H1 (cell line): ENCODE measurements around the gene PSPN. TPM values are rescaled to one million over a fixed set of nuclear protein-coding genes. Genes with fewer than 3 reads are reported as not detected.
A peak's percentile ranks its signal among the peaks of the same experiment; 100 is the strongest.

Experiments
- ASH2L ChIP-seq: fragments of 200-600, 300-600 bp; sonication (generic); IDR thresholded peaks from one replicate; pipeline ENCODE4 v1.7.1; 2017; ENCODE audit warnings: low read length
- ATF3 ChIP-seq: IDR thresholded peaks from 2 replicates; pipeline ENCODE4 v1.6.1; 2011; ENCODE audit warnings: low read depth, mild to moderate bottlenecking, low read length; ENCODE audit not compliant: insufficient read depth
- BACH1 ChIP-seq: IDR thresholded peaks from 2 replicates; pipeline ENCODE4 v1.6.1; 2012; ENCODE audit warnings: low read length, improper control_type of control experiment
- CBX5 ChIP-seq: fragments of 300-800, 300-1000 bp; sonication (generic); IDR thresholded peaks from 2 replicates; pipeline ENCODE4 v1.7.1; 2016; ENCODE audit warnings: antibody characterized with exemption, low read length, low read depth
- CEBPB ChIP-seq: IDR thresholded peaks from 2 replicates; pipeline ENCODE4 v1.6.1; 2012; ENCODE audit warnings: low read depth, low read length
- EP300 ChIP-seq, 2 experiments: IDR thresholded peaks; 1 replicate in 1 of 2; 2 replicates in 1 of 2; pipeline ENCODE4 v1.6.1; 2011 to 2012; ENCODE audit warnings: low read depth in 2 of 2, low read length in 2 of 2, mild to moderate bottlenecking in 2 of 2, borderline replicate concordance in 1 of 2, inconsistent platforms in 1 of 2, moderate library complexity in 1 of 2
- GABPA ChIP-seq: IDR thresholded peaks from 2 replicates; pipeline ENCODE4 v1.6.1; 2011; ENCODE audit warnings: mild to moderate bottlenecking, low read length, moderate library complexity, borderline replicate concordance; ENCODE audit not compliant: insufficient read depth
- HDAC6 ChIP-seq: IDR thresholded peaks from one replicate; pipeline ENCODE4 v1.7.1; 2012; ENCODE audit warnings: low read depth, mild to moderate bottlenecking, inconsistent platforms, low read length, moderate library complexity
- MAFK ChIP-seq: IDR thresholded peaks from 2 replicates; pipeline ENCODE4 v1.6.1; 2012; ENCODE audit warnings: low read depth, mild to moderate bottlenecking, improper control_type of control experiment, low read length
- NANOG ChIP-seq: IDR thresholded peaks from 2 replicates; pipeline ENCODE4 v1.6.1; 2011; ENCODE audit warnings: low read length, low read depth, mild to moderate bottlenecking, inconsistent platforms; ENCODE audit not compliant: insufficient read depth, poor library complexity, severe bottlenecking
- RBBP5 ChIP-seq: IDR thresholded peaks from 2 replicates; pipeline ENCODE4 v1.7.1; 2012; ENCODE audit warnings: low read depth, mild to moderate bottlenecking, inconsistent platforms, low read length, moderate library complexity, borderline replicate concordance
- RFX5 ChIP-seq: IDR thresholded peaks from 2 replicates; pipeline ENCODE4 v1.6.1; 2011; ENCODE audit warnings: low read depth, low read length, improper control_type of control experiment, borderline replicate concordance
- RNF2 ChIP-seq: fragments of 200-900, 300-1000 bp; sonication (generic); IDR thresholded peaks from 2 replicates; pipeline ENCODE4 v1.7.1; 2016; ENCODE audit warnings: borderline replicate concordance, low read depth, mild to moderate bottlenecking, antibody characterized with exemption, low read length; ENCODE audit not compliant: poor library complexity, severe bottlenecking; ENCODE audit errors: missing control alignments
- SIN3A ChIP-seq, 2 experiments: IDR thresholded peaks in 1 of 2; conservative IDR thresholded peaks in 1 of 2; 2 replicates each; pipeline ENCODE4 v1.6.1; 2011 to 2012; ENCODE audit warnings: low read length in 2 of 2, improper control_type of control experiment in 1 of 2, low read depth in 1 of 2, mild to moderate bottlenecking in 1 of 2
- SIX5 ChIP-seq: IDR thresholded peaks from 2 replicates; pipeline ENCODE4 v1.6.1; 2011; ENCODE audit warnings: mild to moderate bottlenecking, low read depth, low read length
- SP1 ChIP-seq: IDR thresholded peaks from 2 replicates; pipeline ENCODE4 v1.6.1; 2011; ENCODE audit warnings: low read depth, low read length
- TCF12 ChIP-seq: IDR thresholded peaks from 2 replicates; pipeline ENCODE4 v1.6.1; 2011; ENCODE audit warnings: low read depth, mild to moderate bottlenecking, low read length
- USF2 ChIP-seq: IDR thresholded peaks from 2 replicates; pipeline ENCODE4 v1.6.1; 2011; ENCODE audit warnings: low read length, improper control_type of control experiment
- YY1 ChIP-seq: IDR thresholded peaks from 2 replicates; pipeline ENCODE4 v1.6.1; 2011; ENCODE audit warnings: low read depth, mild to moderate bottlenecking, low read length
- ZNF274 ChIP-seq: IDR thresholded peaks from 2 replicates; pipeline ENCODE4 v1.7.0; 2012; ENCODE audit warnings: low read length, borderline replicate concordance; ENCODE audit errors: extremely low read depth
- polyA plus RNA-seq, 7 experiments: library from polyadenylated mRNA; depleted of rRNA in 3 of 7; stranded (reverse) in 5 of 7; unstranded in 2 of 7; fragments of >200 nt in 5 of 7; fragments of 200-250 nt in 2 of 7; gene quantifications; 1 replicate in 5 of 7; 2 replicates in 1 of 7; 4 replicates in 1 of 7; pipeline versions ENCODE4 v1.2.1 to v1.2.3, GENCODE V29; 2011 to 2013; ENCODE audit warnings: missing spikeins in 2 of 7, mixed read lengths in 2 of 7
- total RNA-seq: library from RNA; stranded (reverse); fragmentation: NEBNext Ultra II Directional; extraction: Animal tissue kit (Norgen Biotek cat#: 25700); gene quantifications from 2 replicates; pipeline ENCODE4 v1.2.1, GENCODE V29; 2021
- TF ChIP-seq, protein P1 (sequence below): IDR thresholded peaks from 2 replicates; pipeline ENCODE4 v1.6.1; 2012; ENCODE audit warnings: inconsistent platforms
- TF ChIP-seq, protein P2 (sequence below): IDR thresholded peaks from 2 replicates; pipeline ENCODE4 v1.6.1; 2012; ENCODE audit warnings: inconsistent platforms

The PSPN gene
- total and polyA plus RNA-seq, 2 of the 8 experiments (the other 6 are each of a cell fraction or from before 2014, with no cell fraction given), result 1.0 to 2.1 TPM

DNA sequence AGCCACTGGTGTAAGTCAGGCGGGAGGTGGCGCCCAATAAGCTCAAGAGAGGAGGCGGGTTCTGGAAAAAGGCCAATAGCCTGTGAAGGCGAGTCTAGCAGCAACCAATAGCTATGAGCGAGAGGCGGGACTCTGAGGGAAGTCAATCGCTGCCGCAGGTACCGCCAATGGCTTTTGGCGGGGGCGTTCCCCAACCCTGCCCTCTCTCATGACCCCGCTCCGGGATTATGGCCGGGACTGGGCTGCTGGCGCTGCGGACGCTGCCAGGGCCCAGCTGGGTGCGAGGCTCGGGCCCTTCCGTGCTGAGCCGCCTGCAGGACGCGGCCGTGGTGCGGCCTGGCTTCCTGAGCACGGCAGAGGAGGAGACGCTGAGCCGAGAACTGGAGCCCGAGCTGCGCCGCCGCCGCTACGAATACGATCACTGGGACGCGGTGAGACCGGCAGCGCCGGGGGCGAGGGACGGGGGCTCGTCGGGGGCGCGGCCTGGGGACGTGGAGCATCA is 3.1 kb downstream of the PSPN start, which contains the start of gene ALKBH7 (continued):
- no peak for TF ChIP-seq CBX5
- TF ChIP-seq YY1, result no peak
- TF ChIP-seq ATF3, result no peak
- TF ChIP-seq, protein P1, sequence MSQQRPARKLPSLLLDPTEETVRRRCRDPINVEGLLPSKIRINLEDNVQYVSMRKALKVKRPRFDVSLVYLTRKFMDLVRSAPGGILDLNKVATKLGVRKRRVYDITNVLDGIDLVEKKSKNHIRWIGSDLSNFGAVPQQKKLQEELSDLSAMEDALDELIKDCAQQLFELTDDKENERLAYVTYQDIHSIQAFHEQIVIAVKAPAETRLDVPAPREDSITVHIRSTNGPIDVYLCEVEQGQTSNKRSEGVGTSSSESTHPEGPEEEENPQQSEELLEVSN, result no peak
- TF ChIP-seq TCF12, result no peak
- TF ChIP-seq SIN3A (conservative IDR thresholded peaks at IDR 0.05 in 1 of 2, IDR thresholded peaks at IDR 0.05 in 1 of 2; ENCODE audit: low read depth in 1 of 2, low read length in 2 of 2), result 0 out of 4 replicates have a peak, but pooled peaks of 1 of the 2 experiments have one; percentile 21
- no peak for TF ChIP-seq RBBP5
- TF ChIP-seq ZNF274, result no peak
- TF ChIP-seq RNF2, result no peak
- TF ChIP-seq USF2, result no peak
- TF ChIP-seq HDAC6, result no peak
- peak; percentile 100 for TF ChIP-seq SP1
- TF ChIP-seq RFX5, result no peak
- TF ChIP-seq NANOG, result peak; percentile 71
- TF ChIP-seq ASH2L, result peak; percentile 45
- no peak for TF ChIP-seq BACH1
- TF ChIP-seq GABPA, result no peak
- TF ChIP-seq, protein P2, sequence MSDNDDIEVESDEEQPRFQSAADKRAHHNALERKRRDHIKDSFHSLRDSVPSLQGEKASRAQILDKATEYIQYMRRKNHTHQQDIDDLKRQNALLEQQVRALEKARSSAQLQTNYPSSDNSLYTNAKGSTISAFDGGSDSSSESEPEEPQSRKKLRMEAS, result no peak
- TF ChIP-seq SIX5, result no peak
- TF ChIP-seq EP300 (IDR thresholded peaks at IDR 0.05; ENCODE audit: borderline replicate concordance in 1 of 2, low read depth in 2 of 2, low read length in 2 of 2), result no peak
- TF ChIP-seq MAFK, result no peak
- TF ChIP-seq CEBPB, result no peak
